ENCODE measurements around the gene CBLB. TPM values are rescaled to one million over a fixed set of nuclear protein-coding genes. Genes with fewer than 3 reads are reported as not detected.

The CBLB gene
- total and polyA plus RNA-seq, 2 experiments from 2014 or later: 20.5 to 47.7 TPM

DNA sequence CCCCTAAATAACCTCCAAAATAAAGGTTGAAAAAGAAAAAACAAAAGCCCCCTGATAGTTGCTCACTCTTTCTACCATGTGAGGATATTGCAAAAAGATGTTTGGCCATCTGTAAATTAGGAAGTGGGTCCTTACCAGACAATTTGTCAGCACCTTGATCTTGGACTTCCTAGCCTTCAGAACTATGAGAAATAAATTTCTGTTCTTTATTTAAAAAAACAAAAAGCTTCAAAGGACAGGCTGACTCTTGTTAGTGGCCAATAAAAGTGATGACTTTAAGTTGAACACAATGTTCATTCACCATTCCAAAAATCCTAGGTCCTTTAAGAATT is 103.5 kb downstream of the CBLB start (continued):
- TF ChIP-seq, protein P1, sequence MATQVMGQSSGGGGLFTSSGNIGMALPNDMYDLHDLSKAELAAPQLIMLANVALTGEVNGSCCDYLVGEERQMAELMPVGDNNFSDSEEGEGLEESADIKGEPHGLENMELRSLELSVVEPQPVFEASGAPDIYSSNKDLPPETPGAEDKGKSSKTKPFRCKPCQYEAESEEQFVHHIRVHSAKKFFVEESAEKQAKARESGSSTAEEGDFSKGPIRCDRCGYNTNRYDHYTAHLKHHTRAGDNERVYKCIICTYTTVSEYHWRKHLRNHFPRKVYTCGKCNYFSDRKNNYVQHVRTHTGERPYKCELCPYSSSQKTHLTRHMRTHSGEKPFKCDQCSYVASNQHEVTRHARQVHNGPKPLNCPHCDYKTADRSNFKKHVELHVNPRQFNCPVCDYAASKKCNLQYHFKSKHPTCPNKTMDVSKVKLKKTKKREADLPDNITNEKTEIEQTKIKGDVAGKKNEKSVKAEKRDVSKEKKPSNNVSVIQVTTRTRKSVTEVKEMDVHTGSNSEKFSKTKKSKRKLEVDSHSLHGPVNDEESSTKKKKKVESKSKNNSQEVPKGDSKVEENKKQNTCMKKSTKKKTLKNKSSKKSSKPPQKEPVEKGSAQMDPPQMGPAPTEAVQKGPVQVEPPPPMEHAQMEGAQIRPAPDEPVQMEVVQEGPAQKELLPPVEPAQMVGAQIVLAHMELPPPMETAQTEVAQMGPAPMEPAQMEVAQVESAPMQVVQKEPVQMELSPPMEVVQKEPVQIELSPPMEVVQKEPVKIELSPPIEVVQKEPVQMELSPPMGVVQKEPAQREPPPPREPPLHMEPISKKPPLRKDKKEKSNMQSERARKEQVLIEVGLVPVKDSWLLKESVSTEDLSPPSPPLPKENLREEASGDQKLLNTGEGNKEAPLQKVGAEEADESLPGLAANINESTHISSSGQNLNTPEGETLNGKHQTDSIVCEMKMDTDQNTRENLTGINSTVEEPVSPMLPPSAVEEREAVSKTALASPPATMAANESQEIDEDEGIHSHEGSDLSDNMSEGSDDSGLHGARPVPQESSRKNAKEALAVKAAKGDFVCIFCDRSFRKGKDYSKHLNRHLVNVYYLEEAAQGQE (IDR thresholded peaks at IDR 0.05; ENCODE audit: unreplicated experiment): no peak
- TF ChIP-seq STAT1 (IDR thresholded peaks at IDR 0.05; ENCODE audit: unreplicated experiment) (no peak), ZNF331 (CRISPR knock-in tag; IDR thresholded peaks at IDR 0.05; ENCODE audit: low read depth) (no peak), ZNF114 (CRISPR knock-in tag; IDR thresholded peaks at IDR 0.05) (no peak), EZH2phosphoT487 (IDR thresholded peaks at IDR 0.05; ENCODE audit: unreplicated experiment) (no peak), NANOG (IDR thresholded peaks at IDR 0.05; ENCODE audit: borderline replicate concordance) (no peak)

DNA sequence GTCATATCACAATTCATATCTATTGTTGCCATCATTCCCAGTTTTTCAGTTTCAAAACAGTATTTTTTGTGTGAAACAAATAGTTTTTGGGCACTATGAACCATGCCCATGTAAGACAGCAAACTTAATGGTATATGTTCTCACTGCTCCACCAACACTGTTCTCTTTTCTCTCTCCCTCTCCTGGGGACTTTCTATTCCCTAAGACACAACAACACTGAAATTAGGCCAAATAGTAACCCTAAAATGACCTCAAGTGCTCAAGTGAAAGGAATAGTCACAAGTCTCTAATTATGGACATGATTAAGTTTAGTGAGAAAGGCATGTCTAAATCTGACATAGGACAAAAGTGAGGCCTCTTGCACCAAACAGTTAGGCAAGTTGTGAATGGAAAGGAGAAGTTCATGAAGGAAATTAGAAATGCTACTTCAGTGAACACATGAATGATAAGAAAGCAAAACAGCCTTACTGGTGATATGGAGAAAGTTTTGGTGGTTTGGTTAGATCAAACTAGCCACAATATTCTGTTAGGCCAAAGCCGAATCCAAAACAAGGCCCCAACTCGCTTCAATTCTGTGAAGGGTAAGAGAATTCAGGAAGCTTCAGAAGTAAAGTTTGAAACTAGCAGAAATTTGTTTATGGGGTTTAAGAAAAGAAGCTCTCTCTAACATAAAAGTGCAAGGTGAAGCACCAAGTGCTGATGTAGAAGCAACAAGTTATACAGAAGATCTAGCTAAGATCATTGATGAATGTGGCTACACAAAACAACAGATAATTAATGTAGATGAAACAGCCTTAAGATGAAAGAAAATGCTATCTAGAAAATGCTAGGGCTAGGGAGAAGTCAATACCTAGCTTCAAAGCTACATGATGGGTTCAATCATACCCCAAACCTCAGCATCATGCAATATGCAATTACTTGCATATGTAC is 104.2 kb downstream of the CBLB start:
- peaks cover 12% of the 10 kb centered on the region for H3K79me2 ChIP-seq (replicated peaks; ENCODE audit: insufficient read depth)
- no peaks in the 10 kb centered on the region for H3F3A ChIP-seq (replicated peaks; ENCODE audit: low read depth)
- H3K4me3 ChIP-seq: no peak overlapping the region
- H2AFZ ChIP-seq: no peak overlapping the region
- no peaks in the 10 kb centered on the region for H3K27me3 ChIP-seq (ENCODE audit: insufficient read depth)
- no peaks in the 10 kb centered on the region; the same call in 1 of the 2 replicates for H3K9me2 ChIP-seq (ENCODE audit: insufficient read depth)
- no peaks in the 10 kb centered on the region for H3K4me1 ChIP-seq (ENCODE audit: insufficient read depth)
- Mint-ChIP-seq H3K9me3 (peaks cover 41% of the 10 kb centered on the region), H3K27me3 (ENCODE audit: insufficient read depth, low read depth, poor library complexity) (peaks cover 4% of the 10 kb centered on the region), H3K27ac (no peak overlapping the region), H3K4me1 (peaks cover 4% of the 10 kb centered on the region; the same call in 2 of the 3 replicates), H3K36me3 (ENCODE audit: low read depth) (peaks cover 49% of the 10 kb centered on the region), H3K4me3 (no peak overlapping the region)
- no peak overlapping the region for H3K27ac ChIP-seq (ENCODE audit: low read depth)
- peaks cover 12% of the 10 kb centered on the region for H3K36me3 ChIP-seq (ENCODE audit: insufficient read depth)
- no peaks in the 10 kb centered on the region for H4K20me1 ChIP-seq (replicated peaks; ENCODE audit: insufficient read depth)
- ATAC-seq: no peak
- DNase-seq (ENCODE audit: low spot score): no peak
- no peak overlapping the region for H3K4me2 ChIP-seq
- TF ChIP-seq, protein P1 (IDR thresholded peaks at IDR 0.05; ENCODE audit: unreplicated experiment): no peak
- TF ChIP-seq POLR2AphosphoS5 (IDR thresholded peaks at IDR 0.05; ENCODE audit: low read depth) (no peak), EZH2 (IDR thresholded peaks at IDR 0.05; ENCODE audit: low read depth, unreplicated experiment) (no peak), CREB1 (CRISPR knock-in tag; IDR thresholded peaks at IDR 0.05; ENCODE audit: low read depth) (no peak), JUNB (IDR thresholded peaks at IDR 0.05; ENCODE audit: unreplicated experiment) (no peak)
- TF ChIP-seq, protein P2, sequence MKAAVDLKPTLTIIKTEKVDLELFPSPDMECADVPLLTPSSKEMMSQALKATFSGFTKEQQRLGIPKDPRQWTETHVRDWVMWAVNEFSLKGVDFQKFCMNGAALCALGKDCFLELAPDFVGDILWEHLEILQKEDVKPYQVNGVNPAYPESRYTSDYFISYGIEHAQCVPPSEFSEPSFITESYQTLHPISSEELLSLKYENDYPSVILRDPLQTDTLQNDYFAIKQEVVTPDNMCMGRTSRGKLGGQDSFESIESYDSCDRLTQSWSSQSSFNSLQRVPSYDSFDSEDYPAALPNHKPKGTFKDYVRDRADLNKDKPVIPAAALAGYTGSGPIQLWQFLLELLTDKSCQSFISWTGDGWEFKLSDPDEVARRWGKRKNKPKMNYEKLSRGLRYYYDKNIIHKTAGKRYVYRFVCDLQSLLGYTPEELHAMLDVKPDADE (IDR thresholded peaks at IDR 0.05): no peak
- TF ChIP-seq, protein P3, sequence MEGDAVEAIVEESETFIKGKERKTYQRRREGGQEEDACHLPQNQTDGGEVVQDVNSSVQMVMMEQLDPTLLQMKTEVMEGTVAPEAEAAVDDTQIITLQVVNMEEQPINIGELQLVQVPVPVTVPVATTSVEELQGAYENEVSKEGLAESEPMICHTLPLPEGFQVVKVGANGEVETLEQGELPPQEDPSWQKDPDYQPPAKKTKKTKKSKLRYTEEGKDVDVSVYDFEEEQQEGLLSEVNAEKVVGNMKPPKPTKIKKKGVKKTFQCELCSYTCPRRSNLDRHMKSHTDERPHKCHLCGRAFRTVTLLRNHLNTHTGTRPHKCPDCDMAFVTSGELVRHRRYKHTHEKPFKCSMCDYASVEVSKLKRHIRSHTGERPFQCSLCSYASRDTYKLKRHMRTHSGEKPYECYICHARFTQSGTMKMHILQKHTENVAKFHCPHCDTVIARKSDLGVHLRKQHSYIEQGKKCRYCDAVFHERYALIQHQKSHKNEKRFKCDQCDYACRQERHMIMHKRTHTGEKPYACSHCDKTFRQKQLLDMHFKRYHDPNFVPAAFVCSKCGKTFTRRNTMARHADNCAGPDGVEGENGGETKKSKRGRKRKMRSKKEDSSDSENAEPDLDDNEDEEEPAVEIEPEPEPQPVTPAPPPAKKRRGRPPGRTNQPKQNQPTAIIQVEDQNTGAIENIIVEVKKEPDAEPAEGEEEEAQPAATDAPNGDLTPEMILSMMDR (conservative IDR thresholded peaks at IDR 0.05; ENCODE audit: low read depth in 2 of 2): no peak

Measured in GM23338 (cell line).